ENCODE measurements around the gene B3GNT3.

B3GNT3 gene

DNA sequence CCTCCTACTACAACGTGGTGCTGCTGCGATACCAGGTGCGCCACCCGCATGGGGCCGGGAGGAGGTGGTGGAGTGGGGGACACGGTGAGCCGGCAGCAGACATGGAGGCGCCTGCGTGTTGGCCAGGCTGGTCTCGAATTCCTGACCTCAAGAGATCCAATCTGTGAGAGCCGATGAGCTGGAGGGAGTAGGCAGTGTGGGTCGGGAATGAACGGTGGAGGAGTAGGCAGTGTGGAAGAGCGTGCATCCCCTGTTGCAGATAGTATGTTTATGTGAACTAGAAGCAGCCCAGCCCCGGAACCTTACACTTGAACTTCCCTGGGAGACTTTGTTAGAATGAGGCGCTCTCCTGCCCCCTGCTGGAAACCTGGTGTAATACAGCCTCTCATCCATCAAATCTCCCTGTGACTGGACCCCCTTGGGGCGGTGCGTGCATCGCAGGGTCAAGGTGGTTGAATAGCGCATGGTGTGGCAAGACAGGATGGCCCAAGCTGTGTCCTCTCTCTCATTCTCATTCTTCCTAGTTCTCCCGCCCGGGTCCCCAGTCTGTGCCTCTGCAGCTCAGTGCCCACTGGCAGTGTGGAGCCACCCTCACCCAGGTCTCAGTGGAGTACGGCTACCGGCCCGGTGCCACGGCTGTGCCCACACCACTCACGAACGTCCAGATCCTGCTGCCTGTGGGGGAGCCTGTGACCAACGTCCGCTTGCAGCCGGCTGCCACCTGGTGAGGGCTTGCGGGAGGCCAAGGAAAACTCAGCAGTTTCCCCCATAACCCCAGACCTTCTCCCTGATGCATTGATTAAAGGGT is 10.5 kb upstream of the B3GNT3 start:
- Histone ChIP-seq H4K20me1 (ENCODE audit: insufficient read depth, low read length) (no peaks in the 10 kb centered on the region), H3K4me2 (ENCODE audit: low read depth, low read length) (no peak overlapping the region), H3K79me2 (ENCODE audit: low read length) (no peaks in the 10 kb centered on the region), H3K27ac (ENCODE audit: low read length) (no peak overlapping the region), H3F3A (ENCODE audit: insufficient read depth, low read length) (no peaks in the 10 kb centered on the region), H3K36me3 (replicated peaks; ENCODE audit: insufficient read depth, low read length) (no peaks in the 10 kb centered on the region), H3K4me1 (ENCODE audit: low read length) (no peaks in the 10 kb centered on the region), H3K9me2 (replicated peaks; ENCODE audit: insufficient read depth, low read length) (no peaks in the 10 kb centered on the region), H2AFZ (ENCODE audit: low read length) (no peak overlapping the region), H3K9ac (ENCODE audit: low read length) (no peak overlapping the region), H3K9me3 (replicated peaks; ENCODE audit: insufficient read depth, low read length) (no peaks in the 10 kb centered on the region), H3K4me3 (ENCODE audit: low read length) (no peak overlapping the region), H3K27me3 (replicated peaks; ENCODE audit: insufficient read depth, low read length) (peaks cover 4% of the 10 kb centered on the region; the same call in 1 of the 2 replicates)
- TF ChIP-seq, protein P1, sequence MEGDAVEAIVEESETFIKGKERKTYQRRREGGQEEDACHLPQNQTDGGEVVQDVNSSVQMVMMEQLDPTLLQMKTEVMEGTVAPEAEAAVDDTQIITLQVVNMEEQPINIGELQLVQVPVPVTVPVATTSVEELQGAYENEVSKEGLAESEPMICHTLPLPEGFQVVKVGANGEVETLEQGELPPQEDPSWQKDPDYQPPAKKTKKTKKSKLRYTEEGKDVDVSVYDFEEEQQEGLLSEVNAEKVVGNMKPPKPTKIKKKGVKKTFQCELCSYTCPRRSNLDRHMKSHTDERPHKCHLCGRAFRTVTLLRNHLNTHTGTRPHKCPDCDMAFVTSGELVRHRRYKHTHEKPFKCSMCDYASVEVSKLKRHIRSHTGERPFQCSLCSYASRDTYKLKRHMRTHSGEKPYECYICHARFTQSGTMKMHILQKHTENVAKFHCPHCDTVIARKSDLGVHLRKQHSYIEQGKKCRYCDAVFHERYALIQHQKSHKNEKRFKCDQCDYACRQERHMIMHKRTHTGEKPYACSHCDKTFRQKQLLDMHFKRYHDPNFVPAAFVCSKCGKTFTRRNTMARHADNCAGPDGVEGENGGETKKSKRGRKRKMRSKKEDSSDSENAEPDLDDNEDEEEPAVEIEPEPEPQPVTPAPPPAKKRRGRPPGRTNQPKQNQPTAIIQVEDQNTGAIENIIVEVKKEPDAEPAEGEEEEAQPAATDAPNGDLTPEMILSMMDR (IDR thresholded peaks at IDR 0.05; ENCODE audit: low read length): peak; percentile 83
- TF ChIP-seq EZH2 (optimal IDR thresholded peaks at IDR 0.05; ENCODE audit: low read depth, low read length): no peak
- DNase-seq: peak; percentile 42

GRCh38 chr19:17787274-17787913 is 7.5 kb upstream of the B3GNT3 start:
- Histone ChIP-seq H3K9ac (ENCODE audit: low read length) (no peak overlapping the region), H3K79me2 (ENCODE audit: low read length) (no peaks in the 10 kb centered on the region), H2AFZ (ENCODE audit: low read length) (no peak overlapping the region), H4K20me1 (ENCODE audit: insufficient read depth, low read length) (no peaks in the 10 kb centered on the region), H3K4me2 (ENCODE audit: low read depth, low read length) (no peak overlapping the region), H3K27me3 (replicated peaks; ENCODE audit: insufficient read depth, low read length) (peaks cover 10% of the 10 kb centered on the region), H3K9me2 (replicated peaks; ENCODE audit: insufficient read depth, low read length) (no peaks in the 10 kb centered on the region), H3F3A (ENCODE audit: insufficient read depth, low read length) (no peaks in the 10 kb centered on the region), H3K4me1 (ENCODE audit: low read length) (no peaks in the 10 kb centered on the region), H3K36me3 (replicated peaks; ENCODE audit: insufficient read depth, low read length) (no peaks in the 10 kb centered on the region), H3K4me3 (ENCODE audit: low read length) (no peak overlapping the region), H3K27ac (ENCODE audit: low read length) (no peak overlapping the region), H3K9me3 (replicated peaks; ENCODE audit: insufficient read depth, low read length) (no peaks in the 10 kb centered on the region)
- TF ChIP-seq EZH2 (optimal IDR thresholded peaks at IDR 0.05; ENCODE audit: low read depth, low read length) (no peak), EZH2phosphoT487 (IDR thresholded peaks at IDR 0.05; ENCODE audit: low read length) (no peak)
- TF ChIP-seq, protein P1 (IDR thresholded peaks at IDR 0.05; ENCODE audit: low read length): no peak
- DNase-seq: no peak

DNA sequence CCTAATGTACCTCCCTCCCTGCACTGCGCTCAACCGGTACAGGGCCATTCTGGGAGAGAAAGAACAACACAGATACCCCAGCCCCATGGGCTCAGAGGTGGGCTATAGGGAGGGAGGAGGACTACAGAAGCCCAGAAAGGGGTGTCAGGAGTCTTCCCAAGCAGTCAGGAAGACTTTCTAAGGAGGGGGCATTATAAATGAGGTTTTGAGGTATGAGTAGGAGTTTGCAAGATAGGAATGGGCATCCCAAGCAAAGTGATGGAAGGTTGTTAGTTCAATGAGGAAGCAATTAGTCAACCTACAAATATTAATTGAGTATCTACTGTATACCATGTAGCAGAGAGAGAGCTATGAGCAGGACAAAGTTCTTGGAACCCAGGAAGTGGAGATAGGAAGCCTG is 6.3 kb upstream of the B3GNT3 start:
- Histone ChIP-seq H3K4me1 (ENCODE audit: low read length) (no peaks in the 10 kb centered on the region), H4K20me1 (ENCODE audit: insufficient read depth, low read length) (no peaks in the 10 kb centered on the region), H3F3A (ENCODE audit: insufficient read depth, low read length) (no peaks in the 10 kb centered on the region), H3K9ac (ENCODE audit: low read length) (no peak overlapping the region), H3K36me3 (replicated peaks; ENCODE audit: insufficient read depth, low read length) (no peaks in the 10 kb centered on the region), H3K79me2 (ENCODE audit: low read length) (no peaks in the 10 kb centered on the region), H3K9me2 (replicated peaks; ENCODE audit: insufficient read depth, low read length) (no peaks in the 10 kb centered on the region), H3K27ac (ENCODE audit: low read length) (no peak overlapping the region), H3K4me2 (ENCODE audit: low read depth, low read length) (no peak overlapping the region), H3K4me3 (ENCODE audit: low read length) (no peak overlapping the region), H3K27me3 (replicated peaks; ENCODE audit: insufficient read depth, low read length) (peaks cover 19% of the 10 kb centered on the region), H2AFZ (ENCODE audit: low read length) (no peak overlapping the region), H3K9me3 (replicated peaks; ENCODE audit: insufficient read depth, low read length) (no peaks in the 10 kb centered on the region)
- no peak for DNase-seq
- TF ChIP-seq EZH2phosphoT487 (IDR thresholded peaks at IDR 0.05; ENCODE audit: low read length): no peak
- TF ChIP-seq EZH2 (optimal IDR thresholded peaks at IDR 0.05; ENCODE audit: low read depth, low read length): no peak
- TF ChIP-seq, protein P1 (IDR thresholded peaks at IDR 0.05; ENCODE audit: low read length): no peak

Data from MM.1S (cell line).